K562 (cell line): ENCODE results near the gene SLC45A3. TPM values are rescaled to one million over a fixed set of nuclear protein-coding genes. Genes with fewer than 3 reads are reported as not detected.

Experiments
- ATAC-seq: fragments of 200-7000 bp; cut with Tn5 transposase; 3 replicates; pipeline ENCODE4 v1.9.1; 2020; ENCODE audit warnings: moderate library complexity
- BruUV-seq: library from RNA; stranded (reverse); fragments of 400-500 nt; replicated peaks from 2 replicates; lab custom pipeline; 2021; lab: Mats Ljungman, UMichigan
- CTCF ChIA-PET: fragments of 300-600 bp; formaldehyde crosslinking; extraction: SDS; loops from one replicate; lab custom pipeline; 2021; ENCODE audit warnings: low intra/inter-chr PET ratio; lab: Yijun Ruan, JAX
- POLR2A ChIA-PET: fragments of 300-600, 350-650 bp; sonication (Branson Sonifier 250); formaldehyde crosslinking; extraction: SDS; loops from one replicate; lab custom pipeline; 2021; ENCODE audit warnings: antibody characterized with exemption, inconsistent platforms; lab: Yijun Ruan, JAX
- DNase-seq, 4 experiments: peaks; one replicate each; pipeline versions ENCODE4 v3.0.0 to v3.0.0-alpha.2; 2011 to 2018; ENCODE audit warnings: low spot score in 3 of 4, mixed read lengths in 3 of 4; ENCODE audit errors: extremely low read depth in 1 of 4
- FAIRE-seq: peaks from 2 replicates; lab custom pipeline; 2011; peaks lifted over from hg19 to GRCh38; lab: Jason Lieb, UNC
- H2AFZ ChIP-seq: 2 replicates; pipeline ENCODE4 v1.6.0; 2011; ENCODE audit warnings: low read depth, low read length, control low read depth, inconsistent platforms
- H3K27ac ChIP-seq: fragments of 200-600 bp; 3 replicates; pipeline ENCODE4 v1.8.0; 2011; ENCODE audit warnings: low read depth, mild to moderate bottlenecking, control low read depth, inconsistent platforms, low read length, moderate library complexity, mixed read lengths; ENCODE audit errors: extremely low read depth
- H3K27me3 ChIP-seq, 2 experiments: fragments of 300-600 bp in 1 of 2; 2 replicates in 1 of 2; 3 replicates in 1 of 2; pipeline versions ENCODE4 v1.6.0 to v1.8.0; 2011; ENCODE audit warnings: inconsistent platforms in 2 of 2, low read length in 2 of 2, mild to moderate bottlenecking in 1 of 2, mixed read lengths in 1 of 2, moderate library complexity in 1 of 2; ENCODE audit not compliant: control insufficient read depth in 2 of 2, insufficient read depth in 2 of 2
- H3K36me3 ChIP-seq: fragments of 300-600 bp; 3 replicates; pipeline ENCODE4 v1.8.0; 2011; ENCODE audit warnings: mild to moderate bottlenecking, low read length, inconsistent platforms; ENCODE audit not compliant: control insufficient read depth, insufficient read depth
- H3K4me1 ChIP-seq, 2 experiments: fragments of 200-600 bp in 1 of 2; replicated peaks in 1 of 2; 2 replicates in 1 of 2; 3 replicates in 1 of 2; pipeline versions ENCODE4 v1.5.1 to v1.8.0; 2011; ENCODE audit warnings: inconsistent platforms in 2 of 2, low read length in 2 of 2, mild to moderate bottlenecking in 1 of 2, mixed read lengths in 1 of 2, moderate library complexity in 1 of 2; ENCODE audit not compliant: control insufficient read depth in 2 of 2, insufficient read depth in 2 of 2
- H3K4me2 ChIP-seq: 2 replicates; pipeline ENCODE4 v1.6.1; 2011; ENCODE audit warnings: low read length, control low read depth, inconsistent platforms, mixed read lengths; ENCODE audit not compliant: insufficient read depth
- H3K4me3 ChIP-seq: fragments of 200-600 bp; sonication (generic), shearing (Covaris generic); 2 replicates; pipeline ENCODE4 v1.5.1; 2016; ENCODE audit warnings: control low read depth, inconsistent platforms
- H3K79me2 ChIP-seq: fragments of 200-600 bp; 3 replicates; pipeline ENCODE4 v1.8.0; 2011; ENCODE audit warnings: low read length, inconsistent platforms; ENCODE audit not compliant: control insufficient read depth, insufficient read depth
- H3K9ac ChIP-seq, 2 experiments: 2 replicates each; pipeline versions ENCODE4 v1.6.0 to v1.6.1; 2011; ENCODE audit warnings: low read depth in 2 of 2, low read length in 2 of 2, control low read depth in 1 of 2, inconsistent platforms in 1 of 2, mild to moderate bottlenecking in 1 of 2, mixed read lengths in 1 of 2; ENCODE audit not compliant: insufficient read depth in 1 of 2
- H3K9me1 ChIP-seq: one replicate; pipeline ENCODE4 v1.6.0; 2011; ENCODE audit warnings: inconsistent platforms, mild to moderate bottlenecking, low read length, moderate library complexity; ENCODE audit not compliant: control insufficient read depth, insufficient read depth
- H3K9me3 ChIP-seq: replicated peaks from 2 replicates; pipeline ENCODE4 v1.5.1; 2011; ENCODE audit warnings: low read depth, low read length, inconsistent platforms; ENCODE audit not compliant: control insufficient read depth, insufficient read depth
- H4K20me1 ChIP-seq: replicated peaks from 2 replicates; pipeline ENCODE4 v1.6.1; 2011; ENCODE audit warnings: low read length, inconsistent platforms, mixed read lengths; ENCODE audit not compliant: control insufficient read depth, insufficient read depth
- ATF7 ChIP-seq: fragments of 450-650 bp; IDR thresholded peaks from 2 replicates; pipeline ENCODE4 v1.7.1; 2014; ENCODE audit warnings: mild to moderate bottlenecking, moderate library complexity
- FOSL1 ChIP-seq: fragments of 200-800 bp; sonication (Bioruptor generic); conservative IDR thresholded peaks from 2 replicates; pipeline ENCODE4 v1.6.1; 2016; ENCODE audit warnings: missing genetic modification characterization, missing compliant biosample characterization
- FOXJ3 ChIP-seq: sonication (generic); formaldehyde crosslinking; IDR thresholded peaks from 2 replicates; pipeline ENCODE4 v1.4.0; 2020; ENCODE audit warnings: mild to moderate bottlenecking, missing genetic modification reagents
- FOXK2 ChIP-seq, 2 experiments: fragments of 450-650 bp; IDR thresholded peaks in 1 of 2; conservative IDR thresholded peaks in 1 of 2; 2 replicates each; pipeline ENCODE4 v1.6.1; 2016; ENCODE audit warnings: low read depth in 2 of 2, mild to moderate bottlenecking in 1 of 2
- HEY1 ChIP-seq: fragments of 250-450 bp; sonication (Bioruptor Pico); IDR thresholded peaks from 2 replicates; pipeline ENCODE4 v1.5.0; 2020; ENCODE audit warnings: mild to moderate bottlenecking, moderate library complexity, borderline replicate concordance
- HIVEP1 ChIP-seq: fragments of 250-450 bp; sonication (Bioruptor Pico); IDR thresholded peaks from 2 replicates; pipeline ENCODE4 v1.4.0; 2020; ENCODE audit warnings: mild to moderate bottlenecking
- MCM7 ChIP-seq, 2 experiments: fragments of 450-650 bp; IDR thresholded peaks; 2 replicates each; pipeline ENCODE4 v1.6.1; 2016 to 2018
- MIER1 ChIP-seq: fragments of 450-650 bp; IDR thresholded peaks from 2 replicates; pipeline ENCODE4 v1.6.1; 2016; ENCODE audit warnings: antibody characterized with exemption, mild to moderate bottlenecking, low read depth
- NCOR1 ChIP-seq: fragments of 450-650 bp; IDR thresholded peaks from 2 replicates; pipeline ENCODE4 v1.6.1; 2016; ENCODE audit warnings: mild to moderate bottlenecking, moderate library complexity
- NFE2 ChIP-seq: IDR thresholded peaks from 2 replicates; pipeline ENCODE4 v1.6.1; 2014; ENCODE audit warnings: antibody characterized with exemption, low read depth
- NONO ChIP-seq, 2 experiments: fragments of 200-400 bp in 1 of 2; fragments of 450-650 bp in 1 of 2; formaldehyde crosslinking in 1 of 2; IDR thresholded peaks; 2 replicates each; pipeline ENCODE4 v1.6.1; 2017; ENCODE audit warnings: low read depth in 2 of 2, mild to moderate bottlenecking in 2 of 2, moderate library complexity in 2 of 2, low read length in 1 of 2
- SLC30A9 ChIP-seq: fragments of 250-450 bp; sonication (Bioruptor Pico); IDR thresholded peaks from 2 replicates; pipeline ENCODE4 v1.8.0; 2022; ENCODE audit warnings: mild to moderate bottlenecking, moderate library complexity
- U2AF2 ChIP-seq: fragments of 200-400 bp; formaldehyde crosslinking; optimal IDR thresholded peaks from 2 replicates; pipeline ENCODE3; 2017; ENCODE audit warnings: low read depth, mild to moderate bottlenecking, low read length
- USF1 ChIP-seq: sonication (generic); formaldehyde crosslinking; IDR thresholded peaks from 2 replicates; pipeline ENCODE4 v1.9.0; 2022; ENCODE audit warnings: mild to moderate bottlenecking, missing genetic modification reagents
- XRCC5 ChIP-seq: fragments of 200-400 bp; formaldehyde crosslinking; IDR thresholded peaks from 2 replicates; pipeline ENCODE4 v1.6.1; 2017; ENCODE audit warnings: low read depth, mild to moderate bottlenecking, low read length
- YBX1 ChIP-seq: fragments of 450-650 bp; IDR thresholded peaks from 2 replicates; pipeline ENCODE4 v1.7.1; 2016; ENCODE audit warnings: mild to moderate bottlenecking
- ZNF121 ChIP-seq: sonication (generic); formaldehyde crosslinking; conservative IDR thresholded peaks from 2 replicates; pipeline ENCODE4 v1.8.0; 2022; ENCODE audit warnings: missing genetic modification reagents
- ZNF184 ChIP-seq: sonication (generic); formaldehyde crosslinking; IDR thresholded peaks from 2 replicates; pipeline ENCODE4 v1.5.0; 2020; ENCODE audit warnings: missing genetic modification reagents
- WGBS: fragments of 100-300 bp; shearing (Covaris generic); methylation state at CpG from one replicate; pipeline ENCODE4 v1.1.6; 2016; ENCODE audit warnings: low coverage, mixed read lengths; ENCODE audit not compliant: insufficient coverage; ENCODE audit errors: missing lambda C conversion rate; 5-methylcytosine and 5-hydroxymethylcytosine counted together
- in situ Hi-C: fragments of 300-500 bp; cut with MboI; formaldehyde crosslinking; loops from 4 replicates; pipeline ENCODE4 v1.15.0; 2018; ENCODE audit warnings: inconsistent platforms, mixed read lengths
- intact Hi-C: fragments of 100-400 bp; cut with micrococcal nuclease; formaldehyde crosslinking; loops from 2 replicates; pipeline ENCODE4 v1.14.2; 2022
- polyA plus RNA-seq, 8 experiments: library from polyadenylated mRNA; depleted of rRNA in 4 of 8; stranded (reverse) in 5 of 8; unstranded in 3 of 8; fragments of >200 nt; fragmentation: Nextera tagmentation in 2 of 8; fragmentation: Illumina TruSeq in 1 of 8; extraction: Ambion mirVana in 2 of 8; extraction: Trizol in 1 of 8; gene quantifications; 2 replicates each; pipeline versions ENCODE4 v1.2.1 to v1.2.3, GENCODE V29; 2011 to 2014; ENCODE audit warnings: inconsistent platforms in 1 of 8, missing spikeins in 1 of 8
- total RNA-seq, 7 experiments: library from RNA; depleted of rRNA in 6 of 7; stranded (reverse); fragments of >200 nt in 6 of 7; fragmentation: Illumina TruSeq in 2 of 7; extraction: Trizol in 2 of 7; gene quantifications; 2 replicates each; pipeline versions ENCODE4 v1.2.1 to v1.2.3, GENCODE V29; 2011 to 2021; ENCODE audit warnings: low replicate concordance in 1 of 7

Gene SLC45A3
- total and polyA plus RNA-seq, 9 of the 15 experiments (the other 6 are each of a cell fraction or from before 2014, with no cell fraction given) = 0.06 to 3.3 (median 1.3) TPM

DNA sequence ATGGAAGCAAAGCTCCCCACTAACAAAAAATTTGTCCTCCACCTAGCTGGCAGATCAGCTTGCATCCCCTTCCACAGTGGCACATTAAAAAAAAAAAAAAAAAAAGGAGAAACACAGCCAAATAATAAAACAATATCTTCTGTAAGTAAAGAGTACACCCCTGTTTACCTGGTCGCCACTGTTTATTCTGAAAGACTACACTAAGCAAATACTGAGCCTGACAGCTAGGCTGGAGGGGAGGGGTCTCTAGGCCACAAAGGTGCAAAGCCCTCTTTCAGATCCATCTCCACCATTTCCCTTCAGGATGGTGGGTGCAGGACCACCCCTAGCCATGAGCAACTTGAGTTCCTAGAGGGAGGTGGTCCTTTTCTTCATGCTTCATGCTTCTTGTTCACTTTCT is 22.8 kb upstream of the SLC45A3 start:
- Histone ChIP-seq H3K27me3 (no peaks in the 10 kb centered on the region), H3K4me2 (no peak overlapping the region), H2AFZ (no peak overlapping the region), H3K36me3 (peaks cover 7% of the 10 kb centered on the region; the same call in 1 of the 3 replicates), H3K9me3 (no peaks in the 10 kb centered on the region), H3K79me2 (no peaks in the 10 kb centered on the region), H3K4me3 (no peak overlapping the region), H3K9ac (no peak overlapping the region), H3K4me1 (peaks cover 4 to 14% of the 10 kb centered on the region in 2 experiments), H4K20me1 (no peaks in the 10 kb centered on the region), H3K9me1 (no peaks in the 10 kb centered on the region), H3K27ac (no peak overlapping the region)
- FAIRE-seq (no peak), ATAC-seq (no peak), DNase-seq (no peak)
- WGBS = 73% methylated on average over 1 of the region's 1 CpG
- BruUV-seq = no TSS peak
- TF ChIP-seq ZNF121 = no peak
- no peak for TF ChIP-seq USF1 (CRISPR knock-in tag)
- TF ChIP-seq XRCC5 = no peak
- TF ChIP-seq NONO (IDR thresholded peaks at IDR 0.05; ENCODE audit: low read depth in 2 of 2, low read length in 1 of 2) = no peak
- TF ChIP-seq SLC30A9 = no peak
- TF ChIP-seq MCM7 (IDR thresholded peaks at IDR 0.05) = no peak
- TF ChIP-seq HIVEP1 (CRISPR knock-in tag) = no peak
- TF ChIP-seq HEY1 (CRISPR knock-in tag) = no peak
- TF ChIP-seq YBX1 = no peak
- TF ChIP-seq FOXJ3 (CRISPR knock-in tag) = no peak
- TF ChIP-seq NCOR1 = no peak
- TF ChIP-seq FOXK2 (conservative IDR thresholded peaks at IDR 0.05 in 1 of 2, IDR thresholded peaks at IDR 0.05 in 1 of 2; ENCODE audit: low read depth in 2 of 2) = no peak
- no peak for TF ChIP-seq FOSL1 (tag)
- TF ChIP-seq ZNF184 (CRISPR knock-in tag) = no peak
- no peak for TF ChIP-seq ATF7
- TF ChIP-seq U2AF2 = no peak
- no peak for TF ChIP-seq MIER1
- no peak for TF ChIP-seq NFE2
- in situ Hi-C loops (no loop called here), intact Hi-C loops (no loop called here)
- POLR2A ChIA-PET = interaction anchor here (0.6 to 1.2 kb wide), 4 partner anchors 8 to 118 kb away, joined by 3 to 4 read pairs (median 4); no protein-coding TSS in a partner anchor
- CTCF ChIA-PET = no interaction called here
